Measurements from ENCODE around the gene GARIN5B.

DNA sequence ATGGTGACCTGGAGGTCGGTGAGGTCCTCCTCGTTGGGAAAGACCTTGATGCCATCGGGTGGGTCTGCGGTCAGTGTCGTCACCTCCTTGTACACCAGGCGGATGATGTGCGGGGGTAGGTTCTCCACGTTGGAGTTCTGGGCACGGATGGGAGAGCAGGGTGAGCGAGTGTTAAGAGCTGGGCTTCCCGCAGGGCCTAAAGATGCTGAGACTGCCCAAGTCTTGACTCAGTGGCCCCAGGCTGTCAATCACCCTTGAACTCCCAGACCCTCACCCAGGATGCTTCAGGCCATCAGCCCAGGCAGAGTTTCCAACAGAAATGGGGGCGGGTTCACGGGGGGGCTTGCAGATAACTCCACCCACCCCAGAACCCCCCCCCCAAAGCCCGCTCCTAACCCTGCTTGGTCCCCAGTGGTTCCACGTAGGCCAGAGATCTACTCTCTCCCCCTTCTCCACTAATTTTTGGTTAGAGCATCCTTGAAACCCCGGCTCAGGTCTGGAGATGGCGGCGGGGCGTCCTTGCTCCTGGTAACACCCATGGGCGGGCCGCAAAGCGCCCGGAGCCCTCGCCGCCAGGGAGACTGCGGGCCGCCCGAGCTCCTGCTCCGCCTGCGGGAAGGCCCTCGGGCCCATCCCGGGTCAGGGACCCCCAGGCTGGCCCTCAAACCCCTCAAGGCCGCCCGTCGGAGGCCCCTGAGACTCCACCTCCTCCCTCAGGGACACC lies 43.9 kb upstream of the GARIN5B start:
- no peak for TF ChIP-seq EZH2 (IDR thresholded peaks at IDR 0.05; ENCODE audit: insufficient read depth, poor library complexity, severe bottlenecking)
- no peak for TF ChIP-seq EZH2phosphoT487 (IDR thresholded peaks at IDR 0.05; ENCODE audit: insufficient read depth, low read depth)
